PFSK-1 (cell line): ENCODE data around the gene ABI2.

Experiments used
- FOXP2 ChIP-seq: optimal IDR thresholded peaks from 2 replicates; pipeline ENCODE3; 2011; ENCODE audit warnings: borderline replicate concordance, control low read depth, inconsistent platforms; ENCODE audit not compliant: insufficient read depth; ENCODE audit errors: extremely low read length, extremely low read depth
- POLR2AphosphoS5 ChIP-seq: IDR thresholded peaks from 2 replicates; pipeline ENCODE4 v1.6.1; 2012; ENCODE audit warnings: low read depth, mild to moderate bottlenecking, control low read depth, low read length, moderate library complexity
- SIN3A ChIP-seq: IDR thresholded peaks from 2 replicates; pipeline ENCODE4 v1.6.1; 2012; ENCODE audit warnings: mild to moderate bottlenecking, low read length, moderate library complexity, borderline replicate concordance; ENCODE audit not compliant: insufficient read depth
- TAF1 ChIP-seq: IDR thresholded peaks from 2 replicates; pipeline ENCODE4 v1.6.1; 2012; ENCODE audit warnings: low read length, control low read depth, borderline replicate concordance; ENCODE audit not compliant: insufficient read depth
- TF ChIP-seq, protein P1 (sequence below), 2 experiments: IDR thresholded peaks; 2 replicates each; pipeline versions ENCODE4 v1.6.1 to v1.8.0; 2011 to 2012; ENCODE audit warnings: low read depth in 2 of 2, low read length in 2 of 2, control low read depth in 1 of 2, inconsistent platforms in 1 of 2, mild to moderate bottlenecking in 1 of 2, moderate library complexity in 1 of 2; ENCODE audit not compliant: insufficient read depth in 1 of 2

Gene ABI2

DNA sequence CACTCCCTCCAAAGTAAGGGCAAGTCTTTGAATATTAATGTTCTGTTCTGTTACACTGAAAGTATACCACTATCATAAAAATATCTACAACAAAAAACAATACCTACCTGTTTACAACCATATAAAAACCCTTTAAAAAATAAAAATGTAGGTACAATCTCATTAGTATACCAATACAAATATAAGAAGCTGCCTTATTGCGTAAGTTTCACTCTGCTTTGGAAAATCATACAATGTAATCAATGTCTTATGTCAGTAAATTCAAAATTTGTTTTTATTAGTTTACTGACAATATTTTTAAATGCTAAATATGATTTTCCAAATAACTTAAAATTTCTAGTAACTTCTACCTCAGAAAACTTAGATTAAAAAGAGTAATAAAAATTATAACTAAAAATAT, 134.1 kb downstream of the ABI2 start:
- no peak for TF ChIP-seq FOXP2
- TF ChIP-seq TAF1 = no peak
- no peak for TF ChIP-seq POLR2AphosphoS5
- TF ChIP-seq SIN3A = no peak
- TF ChIP-seq, protein P1, sequence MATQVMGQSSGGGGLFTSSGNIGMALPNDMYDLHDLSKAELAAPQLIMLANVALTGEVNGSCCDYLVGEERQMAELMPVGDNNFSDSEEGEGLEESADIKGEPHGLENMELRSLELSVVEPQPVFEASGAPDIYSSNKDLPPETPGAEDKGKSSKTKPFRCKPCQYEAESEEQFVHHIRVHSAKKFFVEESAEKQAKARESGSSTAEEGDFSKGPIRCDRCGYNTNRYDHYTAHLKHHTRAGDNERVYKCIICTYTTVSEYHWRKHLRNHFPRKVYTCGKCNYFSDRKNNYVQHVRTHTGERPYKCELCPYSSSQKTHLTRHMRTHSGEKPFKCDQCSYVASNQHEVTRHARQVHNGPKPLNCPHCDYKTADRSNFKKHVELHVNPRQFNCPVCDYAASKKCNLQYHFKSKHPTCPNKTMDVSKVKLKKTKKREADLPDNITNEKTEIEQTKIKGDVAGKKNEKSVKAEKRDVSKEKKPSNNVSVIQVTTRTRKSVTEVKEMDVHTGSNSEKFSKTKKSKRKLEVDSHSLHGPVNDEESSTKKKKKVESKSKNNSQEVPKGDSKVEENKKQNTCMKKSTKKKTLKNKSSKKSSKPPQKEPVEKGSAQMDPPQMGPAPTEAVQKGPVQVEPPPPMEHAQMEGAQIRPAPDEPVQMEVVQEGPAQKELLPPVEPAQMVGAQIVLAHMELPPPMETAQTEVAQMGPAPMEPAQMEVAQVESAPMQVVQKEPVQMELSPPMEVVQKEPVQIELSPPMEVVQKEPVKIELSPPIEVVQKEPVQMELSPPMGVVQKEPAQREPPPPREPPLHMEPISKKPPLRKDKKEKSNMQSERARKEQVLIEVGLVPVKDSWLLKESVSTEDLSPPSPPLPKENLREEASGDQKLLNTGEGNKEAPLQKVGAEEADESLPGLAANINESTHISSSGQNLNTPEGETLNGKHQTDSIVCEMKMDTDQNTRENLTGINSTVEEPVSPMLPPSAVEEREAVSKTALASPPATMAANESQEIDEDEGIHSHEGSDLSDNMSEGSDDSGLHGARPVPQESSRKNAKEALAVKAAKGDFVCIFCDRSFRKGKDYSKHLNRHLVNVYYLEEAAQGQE (IDR thresholded peaks at IDR 0.05; ENCODE audit: insufficient read depth in 1 of 2, low read depth in 2 of 2, low read length in 2 of 2) = no peak

DNA sequence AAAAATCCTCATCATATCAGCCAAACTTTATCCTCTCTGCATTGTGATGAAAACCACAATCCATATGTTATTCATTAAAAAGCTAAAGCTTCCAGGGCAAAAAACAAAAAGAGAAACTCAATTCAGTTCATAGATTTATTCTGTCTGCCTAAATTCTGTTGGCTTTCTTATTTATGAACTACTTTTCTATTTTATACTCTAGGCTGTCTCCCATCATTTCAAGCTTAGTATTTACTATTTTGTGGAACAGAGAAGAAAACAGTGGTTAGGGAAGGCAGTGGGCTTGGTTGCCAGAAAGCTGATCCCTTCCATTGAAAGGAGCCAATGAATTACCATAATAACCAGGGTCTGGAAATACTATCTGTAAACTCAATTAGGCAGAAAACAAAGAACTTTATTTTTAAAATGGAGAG, 135.1 kb downstream of the ABI2 start:
- TF ChIP-seq FOXP2 (no peak), TAF1 (no peak), POLR2AphosphoS5 (no peak), SIN3A (no peak)
- TF ChIP-seq, protein P1 (IDR thresholded peaks at IDR 0.05; ENCODE audit: insufficient read depth in 1 of 2, low read depth in 2 of 2, low read length in 2 of 2) = no peak

DNA sequence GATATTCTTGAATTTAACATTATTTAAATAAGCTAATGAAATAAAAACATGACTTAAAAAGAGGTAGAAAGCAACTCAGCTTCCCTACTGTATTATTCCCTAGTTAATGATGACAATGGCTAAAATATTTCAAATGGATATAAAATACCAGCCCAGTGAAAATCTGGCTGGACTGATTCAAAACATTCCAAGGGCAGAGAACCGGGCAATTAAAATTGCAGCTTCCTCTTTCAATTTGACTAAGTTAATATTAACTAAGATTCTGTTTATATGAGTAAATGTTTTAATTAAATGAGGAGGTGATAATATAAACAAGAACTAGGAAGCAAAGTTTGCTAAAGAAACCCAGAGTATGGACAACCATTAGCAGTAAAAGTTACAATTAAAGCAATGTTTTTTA, 141.4 kb downstream of the ABI2 start:
- TF ChIP-seq TAF1 = no peak
- no peak for TF ChIP-seq POLR2AphosphoS5
- TF ChIP-seq, protein P1 (IDR thresholded peaks at IDR 0.05; ENCODE audit: insufficient read depth in 1 of 2, low read depth in 2 of 2, low read length in 2 of 2) = no peak
- no peak for TF ChIP-seq FOXP2
- TF ChIP-seq SIN3A = no peak

DNA sequence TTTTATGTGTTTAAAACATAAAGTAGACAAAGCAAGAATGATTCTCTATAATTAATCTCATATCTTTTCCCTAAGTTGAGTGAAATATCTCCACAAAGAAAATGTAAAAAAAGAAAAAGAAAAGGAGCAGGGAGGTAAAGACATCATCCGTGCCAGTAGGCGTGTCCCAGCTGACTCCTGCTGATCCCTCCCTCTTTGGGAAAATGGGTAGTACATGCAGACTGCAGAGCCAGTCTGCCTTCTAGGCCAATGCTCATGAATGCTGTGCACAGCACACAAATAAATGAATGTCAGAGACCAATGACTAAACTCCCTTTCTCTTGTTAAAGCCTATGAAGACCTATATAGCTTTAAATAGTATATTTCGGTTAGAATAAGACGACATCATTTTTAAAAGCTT, 142.2 kb downstream of the ABI2 start:
- TF ChIP-seq TAF1 (no peak), FOXP2 (no peak), POLR2AphosphoS5 (no peak), SIN3A (no peak)
- TF ChIP-seq, protein P1 (IDR thresholded peaks at IDR 0.05; ENCODE audit: insufficient read depth in 1 of 2, low read depth in 2 of 2, low read length in 2 of 2) = no peak

DNA sequence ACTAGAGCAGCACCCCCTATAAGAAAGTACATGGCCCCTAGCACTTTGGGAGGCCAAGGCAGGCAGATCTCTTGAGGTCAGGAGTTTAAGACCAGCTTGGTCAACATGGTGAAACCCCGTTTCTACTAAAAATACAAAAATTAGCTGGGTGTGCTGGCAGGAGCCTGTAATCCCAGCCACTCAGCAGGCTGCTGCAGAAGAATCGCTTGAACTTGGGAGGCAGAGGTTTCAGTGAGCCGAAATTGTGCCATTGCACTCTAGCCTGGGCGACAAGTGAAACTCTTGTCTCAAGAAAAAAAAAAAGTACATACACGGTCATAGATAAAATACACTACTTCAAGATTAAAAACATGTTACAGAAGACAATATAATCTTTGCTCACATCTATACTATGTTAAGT, 143.1 kb downstream of the ABI2 start:
- no peak for TF ChIP-seq FOXP2
